ENCODE measurements around the gene EXOSC10. TPM values are rescaled to one million over a fixed set of nuclear protein-coding genes. Genes with fewer than 3 reads are reported as not detected.

Gene EXOSC10
- total and polyA plus RNA-seq, 2 donors (not counting 3 experiments of a cell fraction or from before 2014, with no cell fraction given), result 74.9 to 103 TPM

Other genes starting within 250 kb of the EXOSC10 start
- gene TARDBP, start 87.2 kb downstream of the EXOSC10 start, total RNA-seq, result 171 and 183 TPM in 2 replicates
- 69.0 and 106 TPM in 2 replicates for gene TARDBP, start 87.2 kb downstream of the EXOSC10 start, polyA plus RNA-seq
- gene MASP2, start 52.6 kb downstream of the EXOSC10 start, total RNA-seq, result 0.53 and 0.92 TPM in 2 replicates
- gene MASP2, start 52.6 kb downstream of the EXOSC10 start, polyA plus RNA-seq, result not detected in 2 replicates
- 167 and 172 TPM in 2 replicates for gene SRM, start 39.9 kb downstream of the EXOSC10 start, total RNA-seq
- gene SRM, start 39.9 kb downstream of the EXOSC10 start, polyA plus RNA-seq, result 81.3 and 84.0 TPM in 2 replicates
- not detected in 2 replicates for gene ANGPTL7, start 89.5 kb upstream of the EXOSC10 start, total RNA-seq
- not detected in 2 replicates for gene ANGPTL7, start 89.5 kb upstream of the EXOSC10 start, polyA plus RNA-seq
- gene MTOR, start 162.7 kb upstream of the EXOSC10 start, total RNA-seq, result 50.4 and 53.1 TPM in 2 replicates
- gene MTOR, start 162.7 kb upstream of the EXOSC10 start, polyA plus RNA-seq, result 30.2 and 33.5 TPM in 2 replicates
- 12.7 and 13.0 TPM in 2 replicates for gene UBIAD1, start 173.3 kb upstream of the EXOSC10 start, total RNA-seq
- 17.8 and 20.5 TPM in 2 replicates for gene UBIAD1, start 173.3 kb upstream of the EXOSC10 start, polyA plus RNA-seq